CD4-positive, alpha-beta T cell treated with Interleukin-6 at 100 ng/mL for 8 hours (primary cell): ENCODE results near the gene FUT8.
"Not testable (repeated sequence)": the region's sequence is repeated elsewhere in the genome, so short reads cannot be mapped to it uniquely, and the experiment has no call there.

Experiments
- DNase-seq: peaks from one replicate; pipeline ENCODE4 v3.0.0-alpha.2; 2020; ENCODE audit warnings: mixed read lengths, low spot score

The FUT8 gene

GRCh38 chr14:65453807-65454480, 41.4 kb downstream of the FUT8 start:
- no peak for DNase-seq

GRCh38 chr14:65456247-65456646, 43.7 kb downstream of the FUT8 start:
- DNase-seq, result no peak

GRCh38 chr14:65461730-65462129, 49.2 kb downstream of the FUT8 start:
- DNase-seq, result no peak

GRCh38 chr14:65462411-65462810, 49.9 kb downstream of the FUT8 start:
- no peak for DNase-seq

- DNase-seq, result no peak
These were observed 53.1 kb downstream of the FUT8 start for GRCh38 chr14:65465584-65465983.

GRCh38 chr14:65467926-65468325, 55.4 kb downstream of the FUT8 start:
- not testable (repeated sequence) for DNase-seq

GRCh38 chr14:65469903-65470302, 57.4 kb downstream of the FUT8 start:
- DNase-seq, result no peak

- no peak for DNase-seq
These were observed 57.9 kb downstream of the FUT8 start for GRCh38 chr14:65470404-65470880.

- DNase-seq, result no peak
These were observed 58.7 kb downstream of the FUT8 start for GRCh38 chr14:65471038-65471878.

- no peak for DNase-seq
These were observed 59.7 kb downstream of the FUT8 start for GRCh38 chr14:65472189-65472588.

- DNase-seq, result no peak
These were observed 63.9 kb downstream of the FUT8 start for GRCh38 chr14:65476273-65476941.

- no peak for DNase-seq
These were observed 64.4 kb downstream of the FUT8 start for GRCh38 chr14:65476942-65477318.

- DNase-seq, result no peak
These were observed 65.5 kb downstream of the FUT8 start for GRCh38 chr14:65478017-65478416.

GRCh38 chr14:65478596-65478995, 66.1 kb downstream of the FUT8 start:
- DNase-seq, result peak; percentile 6

GRCh38 chr14:65479386-65479785, 66.9 kb downstream of the FUT8 start:
- no peak for DNase-seq

GRCh38 chr14:65482757-65483438, 70.4 kb downstream of the FUT8 start:
- DNase-seq, result no peak

- DNase-seq, result no peak
These were observed 71.1 kb downstream of the FUT8 start for GRCh38 chr14:65483647-65484046.

GRCh38 chr14:65485516-65485915, 73.0 kb downstream of the FUT8 start:
- DNase-seq, result no peak

- no peak for DNase-seq
These were observed 74.3 kb downstream of the FUT8 start for GRCh38 chr14:65486863-65487262.

GRCh38 chr14:65487783-65488494, 75.4 kb downstream of the FUT8 start:
- no peak for DNase-seq

- no peak for DNase-seq
These were observed 78.7 kb downstream of the FUT8 start for GRCh38 chr14:65491274-65491673.

GRCh38 chr14:65492266-65492665, 79.7 kb downstream of the FUT8 start:
- no peak for DNase-seq
